H1 (cell line): Measurements from ENCODE around the gene SMLR1. TPM values are rescaled to one million over a fixed set of nuclear protein-coding genes. Genes with fewer than 3 reads are reported as not detected.
"Not testable (repeated sequence)": the region's sequence is repeated elsewhere in the genome, so short reads cannot be mapped to it uniquely, and the experiment has no call there.

Experiments used
- CTCF ChIA-PET: fragments of 300-600 bp; sonication (Branson Sonifier 250); formaldehyde crosslinking; loops from one replicate; lab custom pipeline; 2021; ENCODE audit not compliant: partially characterized antibody; lab: Charles Lee
- POLR2A ChIA-PET: fragments of 300-600 bp; sonication (Branson Sonifier 250); formaldehyde crosslinking; loops from one replicate; lab custom pipeline; 2021; ENCODE audit warnings: inconsistent platforms; ENCODE audit not compliant: partially characterized antibody; lab: Charles Lee
- DNase-seq, 2 experiments: peaks; one replicate each; pipeline versions ENCODE4 v3.0.0 to v3.0.0-alpha.2; 2010 to 2022; ENCODE audit warnings: low spot score in 2 of 2, low read depth in 1 of 2, mixed read lengths in 1 of 2
- FAIRE-seq: peaks from 2 replicates; lab custom pipeline; 2011; peaks lifted over from hg19 to GRCh38; lab: Jason Lieb, UNC
- H2AFZ ChIP-seq: 2 replicates; pipeline ENCODE4 v1.8.1; 2012; ENCODE audit warnings: low read length, inconsistent platforms
- H2AK5ac ChIP-seq: 2 replicates; pipeline ENCODE4 v1.6.1; 2013; ENCODE audit warnings: low read depth, low read length
- H2BK120ac ChIP-seq: replicated peaks from 2 replicates; pipeline ENCODE3; 2013; ENCODE audit warnings: low read depth, low read length, inconsistent platforms
- H2BK12ac ChIP-seq: 2 replicates; pipeline ENCODE4 v1.6.1; 2013; ENCODE audit warnings: low read depth, low read length
- H2BK15ac ChIP-seq: 2 replicates; pipeline ENCODE4 v1.6.1; 2013; ENCODE audit warnings: low read length
- H2BK20ac ChIP-seq: 2 replicates; pipeline ENCODE4 v1.6.1; 2013; ENCODE audit warnings: low read length
- H2BK5ac ChIP-seq: 2 replicates; pipeline ENCODE4 v1.6.1; 2013; ENCODE audit warnings: low read depth, low read length
- H3K14ac ChIP-seq: 2 replicates; pipeline ENCODE4 v1.6.1; 2013; ENCODE audit warnings: inconsistent platforms; ENCODE audit not compliant: insufficient read length
- H3K18ac ChIP-seq: 2 replicates; pipeline ENCODE4 v1.6.1; 2013; ENCODE audit warnings: low read length; ENCODE audit errors: extremely low read depth
- H3K23ac ChIP-seq: 2 replicates; pipeline ENCODE4 v1.6.1; 2013; ENCODE audit warnings: inconsistent platforms; ENCODE audit not compliant: insufficient read length
- H3K23me2 ChIP-seq: 2 replicates; pipeline ENCODE4 v1.6.1; 2013; ENCODE audit warnings: low read depth, low read length
- H3K27ac ChIP-seq: 2 replicates; pipeline ENCODE4 v1.6.1; 2011; ENCODE audit warnings: low read depth, low read length, inconsistent platforms
- H3K27me3 ChIP-seq, 4 experiments: replicated peaks in 1 of 4; 1 replicate in 1 of 4; 2 replicates in 3 of 4; pipeline versions ENCODE4 v1.6.1 to v1.8.1; 2011 to 2013; ENCODE audit warnings: low read length in 3 of 4, mild to moderate bottlenecking in 3 of 4, inconsistent platforms in 2 of 4, mixed read lengths in 2 of 4, moderate library complexity in 1 of 4; ENCODE audit not compliant: control insufficient read depth in 3 of 4, insufficient read depth in 3 of 4; ENCODE audit errors: extremely low read depth in 1 of 4
- H3K36me3 ChIP-seq, 4 experiments: 2 replicates each; pipeline versions ENCODE4 v1.6.1 to v1.8.1; 2011 to 2013; ENCODE audit warnings: mild to moderate bottlenecking in 4 of 4, low read length in 3 of 4, moderate library complexity in 2 of 4, control low read depth in 1 of 4, inconsistent platforms in 1 of 4; ENCODE audit not compliant: insufficient read depth in 4 of 4, control insufficient read depth in 2 of 4
- H3K4ac ChIP-seq: replicated peaks from 2 replicates; pipeline ENCODE3; 2013; ENCODE audit warnings: low read length, low read depth, mixed read lengths, inconsistent platforms; ENCODE audit not compliant: insufficient read length
- H3K4me1 ChIP-seq, 4 experiments: replicated peaks in 1 of 4; 1 replicate in 1 of 4; 2 replicates in 3 of 4; pipeline versions ENCODE4 v1.6.1 to v1.8.1; 2011 to 2013; ENCODE audit warnings: low read length in 3 of 4, inconsistent platforms in 2 of 4, mixed read lengths in 1 of 4; ENCODE audit not compliant: insufficient read depth in 4 of 4, control insufficient read depth in 3 of 4
- H3K4me2 ChIP-seq, 2 experiments: 2 replicates each; pipeline versions ENCODE4 v1.6.1 to v1.8.1; 2011 to 2013; ENCODE audit warnings: low read depth in 2 of 2, low read length in 2 of 2, control low read depth in 1 of 2, inconsistent platforms in 1 of 2, mild to moderate bottlenecking in 1 of 2; ENCODE audit not compliant: insufficient read depth in 1 of 2
- H3K4me3 ChIP-seq, 4 experiments: fragments of 200-600, 300-600 bp in 1 of 4; sonication (generic), shearing (Covaris generic), sonication (Bioruptor Twin) in 1 of 4; 2 replicates each; pipeline versions ENCODE4 v1.5.1 to v1.8.1; 2011 to 2016; ENCODE audit warnings: low read length in 4 of 4, low read depth in 3 of 4, control low read depth in 2 of 4, inconsistent platforms in 2 of 4, mild to moderate bottlenecking in 2 of 4, mixed read lengths in 1 of 4, moderate library complexity in 1 of 4; ENCODE audit not compliant: insufficient read depth in 2 of 4; ENCODE audit errors: extremely low read depth in 1 of 4
- H3K56ac ChIP-seq: replicated peaks from 2 replicates; pipeline ENCODE3; 2013; ENCODE audit warnings: low read depth, mild to moderate bottlenecking, mixed read lengths, low read length, inconsistent platforms; ENCODE audit not compliant: insufficient read length
- H3K79me1 ChIP-seq: 2 replicates; pipeline ENCODE4 v1.6.1; 2013; ENCODE audit warnings: low read depth, low read length, control low read depth
- H3K79me2 ChIP-seq, 2 experiments: 2 replicates each; pipeline versions ENCODE4 v1.6.1 to v1.8.1; 2012 to 2013; ENCODE audit warnings: low read length in 2 of 2, mild to moderate bottlenecking in 2 of 2, inconsistent platforms in 1 of 2; ENCODE audit not compliant: insufficient read depth in 2 of 2, control insufficient read depth in 1 of 2
- H3K9ac ChIP-seq, 4 experiments: replicated peaks in 1 of 4; 1 replicate in 1 of 4; 2 replicates in 3 of 4; pipeline versions ENCODE4 v1.6.1 to v1.8.1; 2011 to 2013; ENCODE audit warnings: low read depth in 3 of 4, low read length in 3 of 4, control low read depth in 2 of 4, mild to moderate bottlenecking in 2 of 4, moderate library complexity in 2 of 4, inconsistent platforms in 1 of 4; ENCODE audit errors: extremely low read depth in 1 of 4
- H3K9me3 ChIP-seq, 2 experiments: 2 replicates each; pipeline versions ENCODE4 v1.6.1 to v1.8.1; 2012 to 2013; ENCODE audit warnings: mild to moderate bottlenecking in 2 of 2, moderate library complexity in 2 of 2, control low read depth in 1 of 2, inconsistent platforms in 1 of 2, low read depth in 1 of 2, low read length in 1 of 2, mixed read lengths in 1 of 2; ENCODE audit not compliant: insufficient read depth in 2 of 2
- H4K20me1 ChIP-seq, 2 experiments: replicated peaks in 1 of 2; 2 replicates each; pipeline versions ENCODE3 to v1.8.1; 2011 to 2013; ENCODE audit warnings: inconsistent platforms in 2 of 2, low read length in 2 of 2, mild to moderate bottlenecking in 1 of 2; ENCODE audit not compliant: insufficient read depth in 2 of 2, control insufficient read depth in 1 of 2
- H4K5ac ChIP-seq: 2 replicates; pipeline ENCODE4 v1.6.1; 2013; ENCODE audit warnings: low read length, low read depth, mixed read lengths, inconsistent platforms; ENCODE audit not compliant: insufficient read length
- H4K8ac ChIP-seq: 2 replicates; pipeline ENCODE4 v1.8.0; 2013; ENCODE audit warnings: mild to moderate bottlenecking, moderate library complexity, low read length, inconsistent platforms; ENCODE audit not compliant: insufficient read depth; ENCODE audit errors: extremely low read depth
- H4K91ac ChIP-seq: replicated peaks from 2 replicates; pipeline ENCODE3; 2013; ENCODE audit warnings: low read length, mixed read lengths, inconsistent platforms; ENCODE audit not compliant: insufficient read length
- WGBS, 2 experiments: shearing (Covaris generic) in 1 of 2; methylation state at CpG; one replicate each; pipeline versions ENCODE4 v1.1.6 to v1.1.7; 2013 to 2015; ENCODE audit warnings: low lambda C conversion rate in 2 of 2, mixed read lengths in 2 of 2, inconsistent platforms in 1 of 2, low coverage in 1 of 2, missing lambda C conversion rate in 1 of 2; ENCODE audit not compliant: insufficient replicate concordance in 2 of 2, insufficient coverage in 1 of 2, insufficient read length in 1 of 2; ENCODE audit errors: extremely low coverage in 1 of 2, missing lambda C conversion rate in 1 of 2; 5-methylcytosine and 5-hydroxymethylcytosine counted together
- polyA plus RNA-seq, 7 experiments: library from polyadenylated mRNA; depleted of rRNA in 3 of 7; stranded (reverse) in 5 of 7; unstranded in 2 of 7; fragments of >200 nt in 5 of 7; fragments of 200-250 nt in 2 of 7; gene quantifications; 1 replicate in 5 of 7; 2 replicates in 1 of 7; 4 replicates in 1 of 7; pipeline versions ENCODE4 v1.2.1 to v1.2.3, GENCODE V29; 2011 to 2013; ENCODE audit warnings: missing spikeins in 2 of 7, mixed read lengths in 2 of 7
- total RNA-seq: library from RNA; stranded (reverse); fragmentation: NEBNext Ultra II Directional; extraction: Animal tissue kit (Norgen Biotek cat#: 25700); gene quantifications from 2 replicates; pipeline ENCODE4 v1.2.1, GENCODE V29; 2021

SMLR1 gene
- total and polyA plus RNA-seq, 2 of the 8 experiments (the other 6 are each of a cell fraction or from before 2014, with no cell fraction given) = not detected

DNA sequence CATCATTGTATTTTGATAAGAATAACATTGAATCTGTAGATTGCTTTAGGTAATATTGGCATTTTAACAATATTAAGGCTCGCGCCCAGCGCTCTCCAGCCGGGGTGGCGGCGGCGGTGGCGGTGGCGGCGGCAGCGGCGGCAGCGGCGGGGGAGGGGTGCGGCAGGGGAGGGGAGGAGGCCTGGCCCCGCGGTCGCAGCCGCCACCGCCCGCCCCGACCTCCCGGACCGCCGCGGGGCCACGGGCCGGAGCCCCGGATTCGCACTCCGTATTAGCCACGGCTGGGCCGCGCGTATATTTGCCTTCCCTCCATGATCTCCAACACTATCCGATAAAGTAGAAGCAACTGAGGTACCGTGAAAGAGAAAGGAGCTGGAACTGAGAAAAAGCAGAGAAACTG is 25.8 kb upstream of the SMLR1 start:
- POLR2A ChIA-PET, H3K4me3 ChIP-seq, H3K4me1 ChIP-seq, H3K79me2 ChIP-seq, H3K9ac ChIP-seq, H3K27ac ChIP-seq, H4K20me1 ChIP-seq, H2BK15ac ChIP-seq, FAIRE-seq, H3K79me1 ChIP-seq, H3K4me2 ChIP-seq, CTCF ChIA-PET, H2BK20ac ChIP-seq, H2BK5ac ChIP-seq, H3K23me2 ChIP-seq, H2BK12ac ChIP-seq, H3K14ac ChIP-seq, H3K23ac ChIP-seq, H4K91ac ChIP-seq, H4K8ac ChIP-seq, H2BK120ac ChIP-seq, DNase-seq, H3K4ac ChIP-seq, H3K36me3 ChIP-seq, H3K18ac ChIP-seq, H3K56ac ChIP-seq, H4K5ac ChIP-seq, H3K27me3 ChIP-seq, H2AK5ac ChIP-seq, H2AFZ ChIP-seq: not testable (repeated sequence)
- H3K9me3 ChIP-seq = peaks cover 0 to 14% of the 10 kb centered on the region in 2 experiments; a peak in 3 of 4 replicates
- 94% methylated on average over 6 of the region's 37 CpGs; no CpG with 5 or more reads in 1 of the 2 experiments for WGBS, 2 experiments
